Measurements from ENCODE around the gene HEMK1.

DNA sequence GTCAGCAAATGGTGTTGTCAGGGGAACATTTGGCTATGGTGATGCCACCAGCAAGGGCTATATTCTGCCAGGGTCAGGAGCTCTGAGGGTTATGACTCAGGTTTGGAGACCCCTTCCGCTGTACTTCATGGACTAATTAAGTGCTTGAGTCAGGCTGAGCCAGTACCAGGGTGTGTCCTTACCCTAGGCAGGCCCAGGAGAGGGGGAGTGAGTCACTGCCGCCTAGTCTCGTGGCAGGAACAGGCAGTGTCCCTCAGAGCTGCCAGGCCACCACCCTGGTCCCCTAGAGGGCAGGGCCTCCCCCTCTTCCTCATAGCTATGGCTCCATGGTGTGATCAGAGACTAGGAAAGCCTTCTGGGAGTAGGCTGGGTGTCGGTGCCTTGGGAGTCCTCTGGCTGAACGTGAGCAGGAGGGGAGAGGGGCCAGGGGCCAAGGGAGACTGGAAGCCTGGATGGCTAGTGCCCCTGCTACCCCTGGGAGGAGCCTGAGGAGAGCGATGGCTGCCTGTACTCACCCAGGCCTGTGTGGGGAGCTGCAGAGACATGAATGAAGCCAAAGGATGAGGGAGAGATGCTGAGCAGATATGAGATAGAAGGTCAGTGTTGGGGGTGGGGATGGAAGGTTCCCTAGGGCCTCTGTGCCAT is 58.2 kb downstream of the HEMK1 start:
- TF ChIP-seq CTCF (conservative IDR thresholded peaks at IDR 0.05; ENCODE audit: low read length) (peak; percentile 38), EZH2phosphoT487 (IDR thresholded peaks at IDR 0.05; ENCODE audit: borderline replicate concordance, low read depth, low read length) (no peak)
